Inflammatory macrophage (primary cell): ENCODE measurements around the gene TMEM86A.
A peak's percentile ranks its signal among the peaks of the same experiment; 100 is the strongest.
"Not testable (repeated sequence)": the region's sequence is repeated elsewhere in the genome, so short reads cannot be mapped to it uniquely, and the experiment has no call there.

Experiments used
- DNase-seq, 2 donors: peaks; one replicate each; pipeline ENCODE4 v3.0.0-alpha.2; 2020 to 2022
- total RNA-seq, 18 experiments: gene quantifications; one replicate each; lab custom pipeline; 2026; ENCODE audit warnings: mixed read lengths in 6 of 18, inconsistent platforms in 2 of 18; lab: John Stamatoyannopoulos, UW

The TMEM86A gene
- 0.58 to 24.7 (median 15.5) reads per million in 18 experiments for total RNA-seq

DNA sequence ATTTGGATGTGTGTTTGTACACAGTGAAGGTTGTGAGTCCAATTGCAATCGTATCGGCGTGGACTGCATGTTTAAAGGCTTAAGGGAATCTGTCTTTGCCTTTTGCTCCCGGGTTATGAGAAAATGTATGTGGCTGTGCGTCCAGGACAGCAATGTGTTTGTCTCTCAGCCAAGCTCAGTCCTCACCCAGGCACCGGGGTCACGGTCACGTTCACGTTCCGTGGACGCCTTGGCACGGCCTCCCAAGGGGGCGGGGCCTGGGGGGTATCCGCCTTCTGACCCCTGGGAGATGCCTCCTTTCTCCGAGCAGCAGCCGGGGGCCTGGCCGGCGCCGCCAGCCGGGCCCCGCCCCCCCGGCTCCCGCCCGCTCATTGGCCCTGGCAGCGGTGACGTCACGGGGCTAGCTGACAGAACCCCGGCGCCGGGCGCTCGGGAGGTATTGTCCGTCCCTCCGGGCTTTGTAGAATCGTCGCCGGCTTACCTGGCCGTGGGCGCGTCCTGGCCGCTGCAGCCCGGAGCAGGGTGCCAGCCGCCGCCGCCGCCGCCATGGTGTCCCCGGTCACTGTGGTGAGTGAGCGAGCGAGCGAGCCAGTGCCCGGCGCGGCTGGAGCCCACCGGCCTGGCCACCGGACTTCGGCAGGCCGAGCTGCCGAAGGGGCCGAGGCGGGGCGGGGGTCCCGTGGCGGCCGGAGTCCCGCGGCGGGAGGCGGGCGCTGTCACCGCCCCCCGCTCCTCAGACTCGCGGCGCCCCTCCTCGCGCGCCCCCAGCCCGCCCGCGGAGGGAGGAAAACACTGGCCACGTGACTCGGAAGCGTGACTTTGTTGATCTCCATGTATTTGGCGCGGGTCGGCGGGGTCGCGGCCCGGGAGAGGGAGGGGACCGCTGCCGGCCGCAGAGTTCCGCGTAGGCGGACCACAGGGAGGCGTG, at the start of gene TMEM86A:
Gene TMEM86A (plus strand): TSS at position 439 of the 928 bp plus-strand sequence. CDS start 108 bp downstream, at position 547.
- DNase-seq, result peak; percentile 92 to 93

DNA sequence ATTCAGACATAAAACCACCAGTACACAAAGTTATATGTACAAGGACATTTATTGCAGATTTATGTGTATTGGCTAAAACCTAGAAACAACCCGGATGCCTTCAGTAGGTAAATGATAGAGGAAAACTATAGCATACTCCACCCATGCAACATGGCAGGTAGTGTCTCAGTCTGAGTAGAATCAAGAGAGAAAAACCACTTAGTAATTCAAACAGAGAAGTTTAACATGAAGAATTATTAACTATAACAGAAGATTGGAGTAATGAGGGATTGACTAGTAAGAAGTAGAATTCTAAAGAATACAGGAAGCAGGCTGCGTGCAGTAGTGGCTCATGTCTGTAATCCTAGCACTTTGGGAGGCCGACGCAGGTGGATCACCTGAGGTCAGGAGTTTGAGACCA, 48.2 kb upstream of the TMEM86A start:
- no peak for DNase-seq

GRCh38 chr11:18650859-18651557, 47.6 kb upstream of the TMEM86A start:
- DNase-seq, result peak; percentile 74 to 77

DNA sequence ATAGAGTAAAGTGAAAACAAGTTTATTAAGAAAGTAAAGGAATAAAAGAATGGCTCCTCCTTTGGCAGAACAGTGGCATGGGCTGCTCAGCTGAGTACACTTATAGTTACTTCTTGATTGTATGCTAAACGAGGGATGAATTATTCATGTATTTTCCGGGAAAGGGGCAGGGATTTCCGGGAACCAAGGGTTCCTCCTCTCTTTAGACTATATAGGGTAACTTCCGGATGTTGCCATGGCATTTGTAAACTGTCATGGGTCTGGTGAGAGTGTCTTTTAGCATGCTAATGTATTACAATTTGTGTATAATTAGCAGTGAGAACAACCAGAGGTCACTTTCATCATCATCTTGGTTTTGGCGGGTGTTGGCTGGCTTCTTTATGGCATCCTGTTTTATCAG, 40.9 kb upstream of the TMEM86A start:
- peak in 1 of 2 donors; percentile 11 for DNase-seq

DNA sequence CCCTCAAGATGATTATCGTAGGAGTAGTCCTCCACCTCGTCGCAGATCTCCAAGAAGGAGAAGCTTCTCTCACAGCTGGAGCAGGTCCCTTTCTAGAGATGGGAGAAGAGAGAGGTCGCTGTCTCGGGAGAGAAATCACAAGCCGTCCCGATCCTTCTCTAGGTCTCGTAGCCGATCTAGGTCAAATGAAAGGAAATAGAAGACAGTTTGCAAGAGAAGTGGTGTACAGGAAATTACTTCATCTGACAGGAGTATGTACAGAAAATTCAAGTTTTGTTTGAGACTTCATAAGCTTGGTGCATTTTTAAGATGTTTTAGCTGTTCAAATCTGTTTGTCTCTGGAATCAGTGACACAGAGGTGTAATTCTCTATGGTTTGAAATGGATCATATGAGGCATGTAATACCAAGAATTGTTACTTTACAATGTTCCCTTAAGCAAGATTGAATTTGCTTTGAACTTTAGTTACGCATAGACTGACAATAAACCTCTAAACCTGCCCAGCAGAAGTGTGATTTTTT, 33.2 kb upstream of the TMEM86A start:
- DNase-seq, result not testable (repeated sequence)

GRCh38 chr11:18668131-18668530, 30.4 kb upstream of the TMEM86A start:
- DNase-seq, result no peak

GRCh38 chr11:18669219-18669596, 29.4 kb upstream of the TMEM86A start:
- peak in 1 of 2 donors; percentile 10 for DNase-seq

DNA sequence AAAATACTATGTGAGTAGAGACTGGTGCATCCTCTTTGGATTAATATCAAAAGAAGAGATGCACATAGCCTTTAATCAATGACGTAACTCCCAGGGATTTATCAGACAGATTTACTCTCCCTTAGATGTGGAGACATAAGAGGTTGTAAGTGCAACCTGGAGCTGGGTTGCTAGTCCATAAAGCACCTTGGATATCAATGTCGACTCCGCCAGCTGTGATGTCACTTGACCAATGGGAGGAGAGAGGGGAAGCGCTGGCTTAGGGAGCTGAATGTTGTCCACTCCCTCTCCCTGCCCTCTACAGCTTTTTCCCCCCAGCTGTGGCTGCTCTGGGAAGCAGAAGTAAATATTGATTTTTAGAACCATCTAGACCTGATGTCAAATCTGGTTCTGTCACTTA, 28.9 kb upstream of the TMEM86A start:
- no peak for DNase-seq

DNA sequence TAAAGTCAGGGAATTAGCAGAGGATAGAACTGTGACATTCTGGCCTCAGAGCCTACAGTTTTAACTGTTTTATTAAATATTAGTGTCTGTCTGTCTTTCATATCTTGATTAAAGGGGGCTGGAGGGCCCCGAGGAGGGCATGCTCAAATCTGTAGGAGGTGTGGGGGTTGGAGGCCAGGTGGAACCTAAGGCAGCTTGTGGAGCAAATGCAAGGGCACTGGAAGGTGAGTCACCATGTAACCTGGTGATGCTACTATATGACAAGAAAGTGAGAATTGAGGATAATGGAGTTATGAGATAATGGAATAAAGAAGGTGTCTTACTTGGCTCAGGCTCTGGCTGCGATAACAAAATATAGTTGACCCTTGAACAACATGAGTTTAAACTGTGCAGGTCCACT, 27.3 kb upstream of the TMEM86A start:
- no peak for DNase-seq

GRCh38 chr11:18672209-18672608, 26.4 kb upstream of the TMEM86A start:
- not testable (repeated sequence) for DNase-seq

DNA sequence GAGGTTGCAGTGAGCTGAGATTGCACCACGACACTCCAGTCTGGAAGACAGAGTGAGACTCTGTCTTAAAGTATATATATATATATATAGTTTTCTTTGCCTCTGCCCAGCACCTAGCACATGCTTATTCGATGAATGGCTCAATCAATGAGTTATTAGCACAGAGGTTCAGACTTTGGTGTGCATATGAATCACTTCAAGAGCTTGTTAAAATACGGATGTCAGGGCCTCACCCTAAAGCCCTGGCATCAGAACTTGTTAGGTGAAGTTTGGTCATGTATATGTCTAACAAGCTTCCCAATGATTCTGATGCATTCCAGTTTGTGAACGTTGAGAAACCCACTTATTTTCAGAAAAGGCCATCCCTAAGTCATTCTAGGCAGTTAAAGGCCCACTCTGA, 21.8 kb upstream of the TMEM86A start:
- DNase-seq, result no peak

- no peak for DNase-seq
Observed at GRCh38 chr11:18677560-18677959, 21.0 kb upstream of the TMEM86A start.

DNA sequence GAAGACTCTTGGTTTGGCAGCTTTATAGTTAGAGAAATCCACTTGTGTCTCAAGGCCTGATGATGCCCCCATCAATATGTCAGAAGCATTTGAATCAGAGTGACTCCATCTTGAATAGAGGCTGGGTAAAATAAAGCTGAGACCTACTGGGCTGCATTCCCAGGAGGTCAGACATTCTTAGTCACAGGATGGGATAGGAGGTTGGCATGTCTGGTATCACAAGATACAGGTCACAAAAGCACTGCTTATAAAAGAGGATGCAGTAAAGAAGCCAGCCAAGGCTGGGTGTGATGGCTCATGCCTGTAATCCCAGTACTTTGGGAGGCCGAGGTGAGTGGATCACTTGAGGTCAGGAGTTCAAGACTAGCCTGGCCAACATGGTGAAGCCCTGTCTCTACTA, 16.6 kb upstream of the TMEM86A start:
- DNase-seq, result not testable (repeated sequence)

GRCh38 chr11:18682466-18682865, 16.1 kb upstream of the TMEM86A start:
- DNase-seq, result no peak

DNA sequence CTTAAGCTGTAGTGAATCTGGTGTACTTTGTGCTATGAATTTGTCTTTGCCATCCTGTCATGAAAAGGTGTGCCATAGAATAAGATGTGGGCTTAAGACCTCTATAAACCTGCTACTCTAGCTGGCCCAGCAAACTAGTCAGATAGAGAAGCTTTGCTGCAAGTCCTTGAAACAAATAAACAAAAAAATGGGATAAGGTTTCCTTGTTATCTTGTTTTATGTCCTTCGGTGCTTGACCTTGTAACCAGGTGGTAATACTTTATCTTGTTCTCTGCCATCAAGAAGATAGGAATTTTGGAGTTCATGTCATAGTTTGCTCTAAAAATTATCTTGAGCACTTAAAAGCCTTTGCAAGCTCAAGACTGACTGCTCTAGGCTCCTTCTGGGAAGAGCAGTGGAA, 14.3 kb upstream of the TMEM86A start:
- DNase-seq, result no peak

DNA sequence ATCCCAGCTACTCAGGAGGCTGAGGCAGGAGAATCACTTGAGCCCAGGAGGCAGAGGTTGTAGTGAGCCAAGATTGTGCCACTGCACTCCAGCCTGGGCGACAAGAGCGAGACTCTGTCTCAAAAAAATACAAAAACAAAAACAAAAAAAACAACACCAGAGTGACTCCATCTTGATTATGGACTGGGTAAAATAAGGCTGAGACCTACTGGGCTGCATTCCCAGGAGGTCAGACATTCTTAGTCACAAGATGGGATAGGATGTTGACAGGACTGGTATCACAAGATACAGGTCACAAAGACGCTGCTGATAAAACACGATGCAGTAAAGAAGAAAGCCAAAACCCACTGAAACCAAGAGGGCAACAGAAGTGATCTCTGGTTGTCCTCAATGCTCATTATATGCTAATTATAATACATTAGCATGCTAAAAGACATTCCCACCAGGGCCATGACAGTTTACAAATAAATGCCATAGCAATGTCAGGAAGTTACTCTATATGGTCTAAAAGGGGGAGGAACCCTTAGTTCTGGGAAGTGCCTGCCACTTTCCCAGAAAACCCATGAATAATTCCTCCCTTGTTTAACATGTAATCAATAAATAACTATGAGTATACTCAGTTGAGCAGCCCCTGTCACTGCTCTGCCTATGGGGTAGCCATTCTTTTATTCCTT, 7.0 kb upstream of the TMEM86A start:
- DNase-seq, result not testable (repeated sequence)

DNA sequence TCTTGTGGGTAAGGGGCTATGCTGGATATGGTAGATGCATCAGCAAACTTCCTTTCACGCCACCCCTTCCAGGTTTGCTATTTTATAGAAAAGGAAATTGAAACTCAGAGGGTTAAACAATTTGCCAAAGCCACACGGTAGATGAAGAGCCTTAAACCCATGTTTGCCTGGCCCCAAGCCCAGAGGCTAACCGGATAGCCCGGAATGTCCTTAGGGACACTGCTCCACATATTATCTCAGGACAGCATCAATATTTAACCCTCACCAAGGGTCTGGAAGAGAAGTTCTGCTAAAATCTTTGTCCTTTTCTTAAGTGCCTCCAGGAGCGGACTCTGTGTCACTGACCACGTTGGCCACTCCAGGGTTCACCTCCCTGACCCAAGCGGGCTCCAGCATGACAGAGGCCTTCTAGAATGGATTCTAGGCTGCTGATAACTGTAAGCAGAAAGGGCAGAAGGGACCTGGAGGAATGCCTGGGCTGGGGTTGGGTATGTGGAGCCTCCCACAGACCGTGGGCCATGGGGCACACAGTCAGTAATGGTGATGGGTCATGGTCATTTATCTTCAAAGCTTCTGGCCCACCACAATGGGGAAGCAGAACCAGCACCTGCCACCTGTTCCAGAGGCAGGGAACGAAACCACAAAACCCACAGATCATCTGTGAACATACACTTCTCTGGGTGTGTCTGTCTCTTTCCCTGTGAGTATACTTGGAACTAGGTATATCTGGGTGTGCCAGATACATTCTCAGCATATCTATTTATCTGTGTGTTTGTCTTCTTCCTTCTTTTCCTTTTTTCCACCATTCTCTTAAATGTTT, 5.4 kb upstream of the TMEM86A start:
- DNase-seq, result no peak

- no peak for DNase-seq
Observed at GRCh38 chr11:18696638-18697225, 1.8 kb upstream of the TMEM86A start.

DNA sequence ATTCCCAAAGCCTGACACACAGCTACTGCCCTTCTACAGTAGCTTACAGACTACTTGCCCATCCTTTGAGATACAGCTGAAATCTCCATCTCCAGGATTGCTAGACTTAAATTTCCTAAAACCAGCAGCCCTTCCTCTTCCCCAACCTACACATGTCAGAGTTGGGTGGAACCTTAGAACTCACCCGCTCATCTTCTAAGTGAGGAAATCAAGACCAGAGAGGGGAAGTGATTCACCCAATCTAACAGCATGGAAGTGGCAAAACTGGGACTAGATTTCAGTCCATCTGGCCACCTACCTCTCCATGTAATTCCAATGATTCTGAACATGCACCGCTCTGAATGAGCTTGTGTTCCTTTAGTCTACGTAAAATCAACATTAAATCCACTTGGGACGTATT, 1.0 kb upstream of the TMEM86A start:
- peak; percentile 81 to 85 for DNase-seq

DNA sequence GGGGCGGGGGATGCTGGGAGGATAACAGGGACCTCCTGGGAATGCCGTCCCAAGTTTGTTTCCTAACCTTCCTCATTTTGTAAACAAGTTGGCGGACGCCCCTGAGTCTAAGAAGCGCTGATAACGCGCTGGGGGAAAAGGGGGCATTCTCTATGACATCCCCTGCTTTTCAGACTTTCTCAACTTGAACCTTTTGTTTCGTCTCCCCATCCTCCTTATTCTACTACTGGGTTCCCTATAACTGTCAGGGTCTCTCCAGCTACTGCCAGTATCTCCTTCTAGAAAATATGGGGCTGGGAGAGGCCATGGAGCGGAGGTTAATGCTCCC, 654 bp downstream of the TMEM86A start:
- DNase-seq, result no peak

DNA sequence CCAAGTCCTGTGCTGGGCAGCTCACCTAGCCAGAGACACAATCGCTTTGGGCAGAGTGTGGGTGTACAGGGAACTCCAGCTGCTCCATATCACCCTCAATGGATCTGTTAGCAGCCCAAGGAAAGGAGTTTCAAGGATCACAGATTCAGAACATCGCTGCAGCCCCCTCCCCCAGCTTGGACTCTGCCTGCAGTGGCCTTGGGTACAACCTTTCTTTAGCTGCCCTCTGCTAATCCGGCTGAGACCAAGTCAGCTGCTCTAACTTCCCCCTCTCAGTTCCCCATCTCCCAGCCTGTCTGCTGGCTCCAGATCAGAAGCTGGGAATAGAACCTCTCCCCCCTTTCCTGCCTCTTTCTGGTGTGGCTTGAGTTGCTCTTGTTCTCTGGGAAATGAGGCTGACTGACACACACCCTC, 1.3 kb downstream of the TMEM86A start:
- peak; percentile 72 to 82 for DNase-seq

DNA sequence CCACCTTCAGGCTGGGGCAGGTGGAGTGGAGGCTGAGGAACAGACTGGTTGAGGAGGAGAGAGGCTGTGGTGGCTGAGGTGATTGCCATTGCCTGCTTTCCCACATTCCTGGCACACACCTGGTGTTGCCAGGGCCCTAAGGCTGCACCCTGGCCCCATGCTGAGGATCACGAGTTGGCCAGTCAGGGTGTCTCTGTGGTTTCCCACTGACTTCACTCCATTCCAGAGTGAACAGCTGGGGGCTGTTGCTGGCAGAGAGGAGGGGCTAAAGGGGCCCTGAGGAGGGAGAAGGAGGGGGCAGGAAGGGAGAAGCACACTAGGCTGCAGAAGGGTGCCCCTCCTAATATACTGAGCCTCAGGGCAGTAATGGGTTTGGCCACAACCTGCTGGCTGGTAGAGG, 1.8 kb downstream of the TMEM86A start:
- DNase-seq, result peak in 1 of 2 donors; percentile 41
